ENCODE results near the gene TOR3A.

GRCh38 chr1:179089827-179090482, 8.1 kb downstream of the TOR3A start:
- TF ChIP-seq, protein P1, sequence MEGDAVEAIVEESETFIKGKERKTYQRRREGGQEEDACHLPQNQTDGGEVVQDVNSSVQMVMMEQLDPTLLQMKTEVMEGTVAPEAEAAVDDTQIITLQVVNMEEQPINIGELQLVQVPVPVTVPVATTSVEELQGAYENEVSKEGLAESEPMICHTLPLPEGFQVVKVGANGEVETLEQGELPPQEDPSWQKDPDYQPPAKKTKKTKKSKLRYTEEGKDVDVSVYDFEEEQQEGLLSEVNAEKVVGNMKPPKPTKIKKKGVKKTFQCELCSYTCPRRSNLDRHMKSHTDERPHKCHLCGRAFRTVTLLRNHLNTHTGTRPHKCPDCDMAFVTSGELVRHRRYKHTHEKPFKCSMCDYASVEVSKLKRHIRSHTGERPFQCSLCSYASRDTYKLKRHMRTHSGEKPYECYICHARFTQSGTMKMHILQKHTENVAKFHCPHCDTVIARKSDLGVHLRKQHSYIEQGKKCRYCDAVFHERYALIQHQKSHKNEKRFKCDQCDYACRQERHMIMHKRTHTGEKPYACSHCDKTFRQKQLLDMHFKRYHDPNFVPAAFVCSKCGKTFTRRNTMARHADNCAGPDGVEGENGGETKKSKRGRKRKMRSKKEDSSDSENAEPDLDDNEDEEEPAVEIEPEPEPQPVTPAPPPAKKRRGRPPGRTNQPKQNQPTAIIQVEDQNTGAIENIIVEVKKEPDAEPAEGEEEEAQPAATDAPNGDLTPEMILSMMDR (IDR thresholded peaks at IDR 0.05; ENCODE audit: insufficient read depth, low read depth, low read length): no peak
- no peak for TF ChIP-seq EZH2 (IDR thresholded peaks at IDR 0.05; ENCODE audit: insufficient read depth, low read length)
